Measurements from ENCODE around the gene FBXL3.

DNA sequence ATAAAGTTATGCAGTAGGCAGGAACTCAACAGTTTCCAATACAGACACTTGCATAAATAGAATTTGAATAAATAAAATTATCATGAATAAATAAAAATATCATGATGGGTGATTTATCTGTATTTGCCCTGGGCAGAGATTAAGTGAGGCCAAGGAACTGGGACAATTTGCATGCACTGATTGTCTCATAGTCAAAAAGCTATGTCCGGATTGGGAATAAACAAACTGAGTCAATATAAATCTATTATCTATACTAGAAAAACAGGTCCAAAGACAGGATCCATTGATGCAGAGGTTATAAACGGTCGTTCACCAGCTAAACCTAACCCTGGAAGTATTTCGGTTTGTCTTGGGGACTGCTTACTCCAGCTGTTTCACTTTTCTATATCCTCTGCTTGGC is 26.2 kb upstream of the FBXL3 start:
- TF ChIP-seq POLR2A (IDR thresholded peaks at IDR 0.05) (no peak), EP300 (IDR thresholded peaks at IDR 0.05) (no peak)
- TF ChIP-seq, protein P1, sequence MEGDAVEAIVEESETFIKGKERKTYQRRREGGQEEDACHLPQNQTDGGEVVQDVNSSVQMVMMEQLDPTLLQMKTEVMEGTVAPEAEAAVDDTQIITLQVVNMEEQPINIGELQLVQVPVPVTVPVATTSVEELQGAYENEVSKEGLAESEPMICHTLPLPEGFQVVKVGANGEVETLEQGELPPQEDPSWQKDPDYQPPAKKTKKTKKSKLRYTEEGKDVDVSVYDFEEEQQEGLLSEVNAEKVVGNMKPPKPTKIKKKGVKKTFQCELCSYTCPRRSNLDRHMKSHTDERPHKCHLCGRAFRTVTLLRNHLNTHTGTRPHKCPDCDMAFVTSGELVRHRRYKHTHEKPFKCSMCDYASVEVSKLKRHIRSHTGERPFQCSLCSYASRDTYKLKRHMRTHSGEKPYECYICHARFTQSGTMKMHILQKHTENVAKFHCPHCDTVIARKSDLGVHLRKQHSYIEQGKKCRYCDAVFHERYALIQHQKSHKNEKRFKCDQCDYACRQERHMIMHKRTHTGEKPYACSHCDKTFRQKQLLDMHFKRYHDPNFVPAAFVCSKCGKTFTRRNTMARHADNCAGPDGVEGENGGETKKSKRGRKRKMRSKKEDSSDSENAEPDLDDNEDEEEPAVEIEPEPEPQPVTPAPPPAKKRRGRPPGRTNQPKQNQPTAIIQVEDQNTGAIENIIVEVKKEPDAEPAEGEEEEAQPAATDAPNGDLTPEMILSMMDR (IDR thresholded peaks at IDR 0.05) = no peak

All from ovary (tissue), 3 donors.